Panc1 (cell line): ENCODE data around the gene CNNM2. TPM values are rescaled to one million over a fixed set of nuclear protein-coding genes. Genes with fewer than 3 reads are reported as not detected.

Experiments used
- ATAC-seq: fragments of 200-7000 bp; cut with Tn5 transposase; 2 replicates; pipeline ENCODE4 v1.9.1; 2020; ENCODE audit warnings: mild to moderate bottlenecking, moderate library complexity
- BruUV-seq: library from RNA; stranded (reverse); fragments of 400-500 nt; replicated peaks from 2 replicates; lab custom pipeline; 2021; lab: Mats Ljungman, UMichigan
- CTCF ChIA-PET: fragments of 300-600 bp; sonication (Branson Sonifier 250); formaldehyde crosslinking; loops from one replicate; lab custom pipeline; 2022; ENCODE audit warnings: antibody characterized with exemption; lab: Charles Lee
- POLR2A ChIA-PET: fragments of 300-600 bp; sonication (Branson Sonifier 250); formaldehyde crosslinking; loops from one replicate; lab custom pipeline; 2022; ENCODE audit warnings: antibody characterized with exemption; lab: Charles Lee
- DNase-seq: peaks from one replicate; pipeline ENCODE4 v3.0.0-alpha.2; 2010; ENCODE audit warnings: low read depth, low spot score
- H3K27ac ChIP-seq: 2 replicates; pipeline ENCODE4 v1.5.1; 2011; ENCODE audit warnings: mild to moderate bottlenecking, low read length, inconsistent platforms
- H3K27me3 ChIP-seq: fragments of 200-500 bp; sonication (Bioruptor generic); 2 replicates; pipeline ENCODE4 v1.6.0; 2014; ENCODE audit warnings: low read length, inconsistent platforms; ENCODE audit not compliant: control insufficient read depth, insufficient read depth
- H3K36me3 ChIP-seq: fragments of 200-500 bp; sonication (Bioruptor generic); 2 replicates; pipeline ENCODE4 v1.5.1; 2014; ENCODE audit warnings: inconsistent platforms, mild to moderate bottlenecking, low read length, moderate library complexity; ENCODE audit not compliant: control insufficient read depth, insufficient read depth
- H3K4me1 ChIP-seq: 2 replicates; pipeline ENCODE4 v1.5.1; 2011; ENCODE audit warnings: inconsistent platforms, mild to moderate bottlenecking, low read length, moderate library complexity; ENCODE audit not compliant: control insufficient read depth, insufficient read depth
- H3K4me3 ChIP-seq, 2 experiments: 2 replicates each; pipeline ENCODE4 v1.5.1; 2011 to 2012; ENCODE audit warnings: low read depth in 2 of 2, low read length in 2 of 2, mild to moderate bottlenecking in 2 of 2, inconsistent platforms in 1 of 2, moderate library complexity in 1 of 2
- H3K9me3 ChIP-seq: fragments of 200-500 bp; sonication (Bioruptor generic); 2 replicates; pipeline ENCODE4 v1.5.1; 2014; ENCODE audit warnings: low read depth, mild to moderate bottlenecking, inconsistent platforms, low read length, moderate library complexity; ENCODE audit not compliant: control insufficient read depth, insufficient read depth
- POLR2AphosphoS5 ChIP-seq: IDR thresholded peaks from 2 replicates; pipeline ENCODE4 v1.6.1; 2012; ENCODE audit warnings: mild to moderate bottlenecking, low read depth, low read length, moderate library complexity
- REST ChIP-seq, 2 experiments: IDR thresholded peaks; 2 replicates each; pipeline ENCODE4 v1.6.1; 2011 to 2012; ENCODE audit warnings: low read depth in 2 of 2, control low read depth in 1 of 2, low read length in 1 of 2, mild to moderate bottlenecking in 1 of 2, moderate library complexity in 1 of 2; ENCODE audit not compliant: insufficient read depth in 1 of 2
- SIN3A ChIP-seq: IDR thresholded peaks from 2 replicates; pipeline ENCODE4 v1.6.1; 2012; ENCODE audit warnings: low read depth, mild to moderate bottlenecking, low read length, moderate library complexity, borderline replicate concordance; ENCODE audit not compliant: insufficient read depth
- TCF7L2 ChIP-seq: IDR thresholded peaks from 2 replicates; pipeline ENCODE4 v1.6.1; 2011; ENCODE audit warnings: mild to moderate bottlenecking, low read depth, low read length, inconsistent platforms
- in situ Hi-C: cut with HindIII; loops from 2 replicates; pipeline ENCODE4 v1.10.0; 2016; ENCODE audit warnings: low sequenced_read_pairs, low pct_unique_long_range_greater_than_20kb
- intact Hi-C: fragments of 100-400 bp; cut with micrococcal nuclease; formaldehyde crosslinking; loops from one replicate; pipeline ENCODE4 v1.10.0; 2022; ENCODE audit not compliant: unreplicated experiment
- total RNA-seq: library from RNA; stranded (reverse); gene quantifications from one replicate; pipeline ENCODE4 v1.2.1, GENCODE V29; 2021; ENCODE audit not compliant: unreplicated experiment
- TF ChIP-seq, protein P1 (sequence below): fragments of 450-650 bp; IDR thresholded peaks from 2 replicates; pipeline ENCODE4 v1.5.1; 2017; ENCODE audit warnings: mild to moderate bottlenecking

The CNNM2 gene
- total RNA-seq, 1 experiment from 2014 or later, result 27.1 TPM

- DNase-seq, result no peak
Observed at GRCh38 chr10:102878629-102879028, 39.5 kb upstream of the CNNM2 start.

DNA sequence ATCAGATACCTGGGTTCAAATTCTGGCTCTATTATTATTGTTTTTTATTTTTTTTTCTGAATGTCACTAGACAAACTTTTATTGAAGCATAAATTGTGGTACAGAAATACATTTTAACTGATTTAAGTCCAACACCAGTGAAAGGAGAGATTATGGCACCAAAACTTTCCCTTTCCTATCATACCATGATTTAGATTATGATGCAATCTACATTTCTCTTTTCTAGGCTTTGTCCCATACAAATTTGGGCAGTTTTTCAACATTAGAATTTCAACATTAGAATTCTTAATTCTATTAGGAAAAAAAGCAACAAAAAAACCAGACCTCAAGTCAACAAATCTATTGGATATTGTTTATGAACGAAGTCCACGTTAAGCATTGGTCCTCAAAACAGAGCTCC is 37.8 kb upstream of the CNNM2 start:
- POLR2A ChIA-PET, result no interaction called here
- no TSS peak for BruUV-seq
- Histone ChIP-seq H3K36me3 (no peaks in the 10 kb centered on the region), H3K4me3 (no peak overlapping the region), H3K27me3 (no peaks in the 10 kb centered on the region), H3K4me1 (no peaks in the 10 kb centered on the region), H3K27ac (no peak overlapping the region), H3K9me3 (no peaks in the 10 kb centered on the region)
- ATAC-seq (no peak), DNase-seq (no peak)
- intact Hi-C loops (no loop called here), in situ Hi-C loops (no loop called here)
- CTCF ChIA-PET, result no interaction called here
- TF ChIP-seq POLR2AphosphoS5 (no peak), REST (IDR thresholded peaks at IDR 0.05; ENCODE audit: insufficient read depth in 1 of 2, low read depth in 2 of 2, low read length in 1 of 2) (no peak), SIN3A (no peak), TCF7L2 (no peak)
- TF ChIP-seq, protein P1, sequence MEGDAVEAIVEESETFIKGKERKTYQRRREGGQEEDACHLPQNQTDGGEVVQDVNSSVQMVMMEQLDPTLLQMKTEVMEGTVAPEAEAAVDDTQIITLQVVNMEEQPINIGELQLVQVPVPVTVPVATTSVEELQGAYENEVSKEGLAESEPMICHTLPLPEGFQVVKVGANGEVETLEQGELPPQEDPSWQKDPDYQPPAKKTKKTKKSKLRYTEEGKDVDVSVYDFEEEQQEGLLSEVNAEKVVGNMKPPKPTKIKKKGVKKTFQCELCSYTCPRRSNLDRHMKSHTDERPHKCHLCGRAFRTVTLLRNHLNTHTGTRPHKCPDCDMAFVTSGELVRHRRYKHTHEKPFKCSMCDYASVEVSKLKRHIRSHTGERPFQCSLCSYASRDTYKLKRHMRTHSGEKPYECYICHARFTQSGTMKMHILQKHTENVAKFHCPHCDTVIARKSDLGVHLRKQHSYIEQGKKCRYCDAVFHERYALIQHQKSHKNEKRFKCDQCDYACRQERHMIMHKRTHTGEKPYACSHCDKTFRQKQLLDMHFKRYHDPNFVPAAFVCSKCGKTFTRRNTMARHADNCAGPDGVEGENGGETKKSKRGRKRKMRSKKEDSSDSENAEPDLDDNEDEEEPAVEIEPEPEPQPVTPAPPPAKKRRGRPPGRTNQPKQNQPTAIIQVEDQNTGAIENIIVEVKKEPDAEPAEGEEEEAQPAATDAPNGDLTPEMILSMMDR, result no peak

More at GRCh38 chr10:102878629-102879028, 39.5 kb upstream of the CNNM2 start:
- Histone ChIP-seq H3K36me3 (no peaks in the 10 kb centered on the region), H3K27ac (no peak overlapping the region), H3K9me3 (no peaks in the 10 kb centered on the region), H3K4me1 (no peaks in the 10 kb centered on the region), H3K27me3 (no peaks in the 10 kb centered on the region), H3K4me3 (no peak overlapping the region)
- ChIA-PET CTCF (no interaction called here), POLR2A (no interaction called here)
- TF ChIP-seq REST (IDR thresholded peaks at IDR 0.05; ENCODE audit: insufficient read depth in 1 of 2, low read depth in 2 of 2, low read length in 1 of 2), result no peak
- ATAC-seq, result no peak
- intact Hi-C loops, result no loop called here
- in situ Hi-C loops, result no loop called here
- no TSS peak for BruUV-seq
